NCI-H1694 (cell line): ENCODE measurements around the gene GCLM.
A peak's percentile ranks its signal among the peaks of the same experiment; 100 is the strongest.
"Not testable (repeated sequence)": the region's sequence is repeated elsewhere in the genome, so short reads cannot be mapped to it uniquely, and the experiment has no call there.

Source experiments
- DNase-seq: peaks from one replicate; lab custom pipeline; 2025; lab: John Stamatoyannopoulos, UW

Gene GCLM

GRCh38 chr1:93909146-93910050 is at the start of gene GCLM:
GCLM (minus strand) TSS chr1:93909430; CDS start chr1:93909163, 267 bp downstream.
- peak; percentile 68 for DNase-seq

GRCh38 chr1:93958726-93959100 is 49.5 kb upstream of the GCLM start:
- DNase-seq: no peak

GRCh38 chr1:93958032-93958725 is 48.9 kb upstream of the GCLM start:
- no peak for DNase-seq

- no peak for DNase-seq
These were observed 46.5 kb upstream of the GCLM start for GRCh38 chr1:93955765-93956164.

GRCh38 chr1:93947002-93947686 is 37.9 kb upstream of the GCLM start:
- not testable (repeated sequence) for DNase-seq

GRCh38 chr1:93938461-93939145 is 29.4 kb upstream of the GCLM start:
- DNase-seq: no peak

- DNase-seq: no peak
These were observed 28.8 kb upstream of the GCLM start for GRCh38 chr1:93937997-93938396.

- no peak for DNase-seq
These were observed 16.0 kb upstream of the GCLM start for GRCh38 chr1:93925206-93925605.

- DNase-seq: no peak
These were observed 10.6 kb upstream of the GCLM start for GRCh38 chr1:93919780-93920179.

GRCh38 chr1:93917302-93917701 is 8.1 kb upstream of the GCLM start:
- no peak for DNase-seq

- DNase-seq: not testable (repeated sequence)
These were observed 1.6 kb upstream of the GCLM start for GRCh38 chr1:93910880-93911279.

- DNase-seq: no peak
These were observed 1.1 kb upstream of the GCLM start for GRCh38 chr1:93910305-93910704.

- DNase-seq: no peak
These were observed 660 bp downstream of the GCLM start for GRCh38 chr1:93908394-93909145.

- DNase-seq: no peak
These were observed 1.5 kb downstream of the GCLM start for GRCh38 chr1:93907718-93908117.

- no peak for DNase-seq
These were observed 2.8 kb downstream of the GCLM start for GRCh38 chr1:93906480-93906879.

GRCh38 chr1:93905734-93906133 is 3.5 kb downstream of the GCLM start:
- no peak for DNase-seq

GRCh38 chr1:93905051-93905450 is 4.2 kb downstream of the GCLM start:
- DNase-seq: no peak

- DNase-seq: no peak
These were observed 5.0 kb downstream of the GCLM start for GRCh38 chr1:93904228-93904627.

GRCh38 chr1:93900723-93901504 is 8.3 kb downstream of the GCLM start:
- no peak for DNase-seq

- DNase-seq: no peak
These were observed 9.6 kb downstream of the GCLM start for GRCh38 chr1:93899543-93900207.
